H9 (cell line): ENCODE results near the gene RGL2. TPM values are rescaled to one million over a fixed set of nuclear protein-coding genes. Genes with fewer than 3 reads are reported as not detected.

Source experiments
- DNase-seq: peaks from one replicate; pipeline ENCODE4 v3.0.0-alpha.2; 2017
- H2AFZ ChIP-seq: one replicate; pipeline ENCODE4 v1.6.1; 2013; ENCODE audit warnings: mild to moderate bottlenecking, low read length, control low read depth, moderate library complexity
- H2AK5ac ChIP-seq: 2 replicates; pipeline ENCODE4 v1.6.1; 2013; ENCODE audit warnings: low read length, control low read depth, mixed read lengths; ENCODE audit not compliant: insufficient read length
- H2BK120ac ChIP-seq: one replicate; pipeline ENCODE4 v1.6.1; 2013; ENCODE audit warnings: low read depth, mild to moderate bottlenecking, low read length, control low read depth, inconsistent platforms; ENCODE audit not compliant: poor library complexity, severe bottlenecking
- H2BK12ac ChIP-seq: 2 replicates; pipeline ENCODE4 v1.6.1; 2013; ENCODE audit warnings: low read length, control low read depth, mixed read lengths, low read depth; ENCODE audit not compliant: insufficient read length
- H2BK15ac ChIP-seq: 2 replicates; pipeline ENCODE4 v1.6.1; 2013; ENCODE audit warnings: low read depth, low read length, control low read depth
- H2BK20ac ChIP-seq: one replicate; pipeline ENCODE4 v1.6.1; 2013; ENCODE audit warnings: low read depth, mild to moderate bottlenecking, low read length, control low read depth, inconsistent platforms; ENCODE audit not compliant: poor library complexity, severe bottlenecking
- H2BK5ac ChIP-seq: 2 replicates; pipeline ENCODE4 v1.6.1; 2013; ENCODE audit warnings: low read length, control low read depth, mixed read lengths; ENCODE audit not compliant: insufficient read length
- H3K14ac ChIP-seq: 2 replicates; pipeline ENCODE4 v1.6.1; 2013; ENCODE audit warnings: low read length, control low read depth; ENCODE audit not compliant: insufficient read depth
- H3K18ac ChIP-seq: 2 replicates; pipeline ENCODE4 v1.6.1; 2013; ENCODE audit warnings: low read depth, mild to moderate bottlenecking, mixed read lengths, low read length, control low read depth; ENCODE audit not compliant: insufficient read length
- H3K23ac ChIP-seq: 2 replicates; pipeline ENCODE4 v1.6.1; 2013; ENCODE audit warnings: low read length, control low read depth, mixed read lengths, low read depth; ENCODE audit not compliant: insufficient read length
- H3K23me2 ChIP-seq: 2 replicates; pipeline ENCODE4 v1.6.1; 2013; ENCODE audit warnings: low read depth, mild to moderate bottlenecking, mixed read lengths, low read length, control low read depth; ENCODE audit not compliant: insufficient read length, poor library complexity, severe bottlenecking
- H3K27ac ChIP-seq: 2 replicates; pipeline ENCODE4 v1.5.1; 2013; ENCODE audit warnings: low read length, control low read depth, mixed read lengths, low read depth; ENCODE audit not compliant: insufficient read length
- H3K27me3 ChIP-seq: 2 replicates; pipeline ENCODE4 v1.6.1; 2013; ENCODE audit warnings: low read length, control low read depth, inconsistent platforms; ENCODE audit not compliant: insufficient read depth
- H3K4ac ChIP-seq: 2 replicates; pipeline ENCODE4 v1.6.1; 2013; ENCODE audit warnings: low read depth, mild to moderate bottlenecking, control low read depth, inconsistent platforms, low read length, moderate library complexity
- H3K4me1 ChIP-seq: 2 replicates; pipeline ENCODE4 v1.6.1; 2013; ENCODE audit warnings: low read length, control low read depth, inconsistent platforms; ENCODE audit not compliant: insufficient read depth
- H3K4me2 ChIP-seq: 2 replicates; pipeline ENCODE4 v1.6.1; 2013; ENCODE audit warnings: low read length, control low read depth, mixed read lengths; ENCODE audit not compliant: insufficient read length, insufficient read depth
- H3K56ac ChIP-seq: 2 replicates; pipeline ENCODE4 v1.6.1; 2013; ENCODE audit warnings: low read depth, mild to moderate bottlenecking, mixed read lengths, low read length, control low read depth; ENCODE audit not compliant: insufficient read length
- H3K79me1 ChIP-seq: 2 replicates; pipeline ENCODE4 v1.6.1; 2013; ENCODE audit warnings: low read depth, mild to moderate bottlenecking, moderate library complexity, low read length, control low read depth, inconsistent platforms; ENCODE audit not compliant: insufficient read depth, poor library complexity, severe bottlenecking
- H3K79me2 ChIP-seq: 2 replicates; pipeline ENCODE4 v1.6.1; 2013; ENCODE audit warnings: low read length, control low read depth, inconsistent platforms; ENCODE audit not compliant: insufficient read depth
- H3K9ac ChIP-seq: 2 replicates; pipeline ENCODE4 v1.6.1; 2013; ENCODE audit warnings: low read length, control low read depth, mixed read lengths; ENCODE audit not compliant: insufficient read length; ENCODE audit errors: extremely low read depth
- H3K9me3 ChIP-seq: one replicate; pipeline ENCODE4 v1.6.1; 2013; ENCODE audit warnings: low read depth, low read length, inconsistent platforms; ENCODE audit not compliant: control insufficient read depth
- H3T11ph ChIP-seq: one replicate; pipeline ENCODE4 v1.6.1; 2013; ENCODE audit warnings: mild to moderate bottlenecking, low read length, control low read depth, inconsistent platforms
- H4K20me1 ChIP-seq: one replicate; pipeline ENCODE4 v1.6.1; 2013; ENCODE audit not compliant: control insufficient read depth, insufficient read length, insufficient read depth
- H4K5ac ChIP-seq: 2 replicates; pipeline ENCODE4 v1.6.1; 2013; ENCODE audit warnings: low read depth, mild to moderate bottlenecking, mixed read lengths, low read length, control low read depth; ENCODE audit not compliant: insufficient read length
- H4K8ac ChIP-seq: replicated peaks from 2 replicates; pipeline ENCODE4 v1.6.1; 2013; ENCODE audit warnings: low read length, control low read depth, mixed read lengths, low read depth; ENCODE audit not compliant: insufficient read length
- H4K91ac ChIP-seq: 2 replicates; pipeline ENCODE4 v1.6.1; 2013; ENCODE audit warnings: low read depth, mild to moderate bottlenecking, moderate library complexity, mixed read lengths, low read length, control low read depth; ENCODE audit not compliant: insufficient read length
- H3K27ac Mint-ChIP-seq, 3 experiments: 2 replicates in 2 of 3; 3 replicates in 1 of 3; pipeline ENCODE4 v1.8.0; 2020 to 2021; ENCODE audit warnings: mixed read lengths in 3 of 3, mild to moderate bottlenecking in 1 of 3, moderate library complexity in 1 of 3
- H3K27me3 Mint-ChIP-seq: 2 replicates; pipeline ENCODE4 v1.8.0; 2021; ENCODE audit warnings: low read depth, mild to moderate bottlenecking, moderate library complexity, mixed read lengths
- H3K36me3 Mint-ChIP-seq, 3 experiments: 2 replicates in 2 of 3; 3 replicates in 1 of 3; pipeline ENCODE4 v1.8.0; 2020 to 2021; ENCODE audit warnings: low read depth in 3 of 3, mixed read lengths in 3 of 3; ENCODE audit not compliant: insufficient read depth in 1 of 3
- H3K4me1 Mint-ChIP-seq, 2 experiments: 2 replicates each; pipeline ENCODE4 v1.8.0; 2020; ENCODE audit warnings: mixed read lengths in 2 of 2
- H3K4me3 Mint-ChIP-seq, 2 experiments: 2 replicates in 1 of 2; 3 replicates in 1 of 2; pipeline ENCODE4 v1.8.0; 2020 to 2021; ENCODE audit warnings: mild to moderate bottlenecking in 2 of 2, mixed read lengths in 2 of 2, moderate library complexity in 1 of 2
- H3K9me3 Mint-ChIP-seq, 2 experiments: 2 replicates in 1 of 2; 3 replicates in 1 of 2; pipeline ENCODE4 v1.8.0; 2020; ENCODE audit warnings: mild to moderate bottlenecking in 2 of 2, mixed read lengths in 2 of 2, moderate library complexity in 1 of 2
- CTCF ChIP-seq: fragments of 200-600 bp; sonication (generic); conservative IDR thresholded peaks from 3 replicates; pipeline ENCODE4 v1.8.0; 2021; ENCODE audit warnings: antibody characterized with exemption, mild to moderate bottlenecking
- WGBS: extraction: QIAGEN DNeasy Blood & Tissue Kit; methylation state at CpG from one replicate; pipeline ENCODE4 v1.1.7; 2013; ENCODE audit warnings: missing lambda C conversion rate, low lambda C conversion rate, mixed read lengths; ENCODE audit not compliant: insufficient read length; ENCODE audit errors: extremely low coverage; 5-methylcytosine and 5-hydroxymethylcytosine counted together
- total RNA-seq: library from RNA; stranded (reverse); gene quantifications from 2 replicates; pipeline ENCODE4 v1.2.1, GENCODE V29; 2021

Gene RGL2
- total RNA-seq, 1 experiment from 2014 or later, result 74.3 TPM

- no peak within 1 kb of the TSS for H4K91ac ChIP-seq
- H3K9me3 ChIP-seq, result no peaks in the 10 kb centered on the region
- peak within 1 kb of the TSS; percentile 99 for H3K9ac ChIP-seq
- peaks cover 30 to 46% of the 10 kb centered on the region in 2 experiments for H3K4me1 Mint-ChIP-seq
- H2BK12ac ChIP-seq, result peak within 1 kb of the TSS; percentile 66
- H2AFZ ChIP-seq, result peak within 1 kb of the TSS; percentile 91
- H4K20me1 ChIP-seq, result no peaks in the 10 kb centered on the region
- peak within 1 kb of the TSS; percentile 90 for H2BK5ac ChIP-seq
- H3K4ac ChIP-seq, result no peak within 1 kb of the TSS; the same call in 1 of the 2 replicates
- no peaks in the 10 kb centered on the region; the same call in 1 of the 2 replicates for H3K4me1 ChIP-seq
- no peak within 1 kb of the TSS for H2BK15ac ChIP-seq
- no peak for TF ChIP-seq CTCF
- no peak within 1 kb of the TSS for H3T11ph ChIP-seq
- H3K23ac ChIP-seq, result no peak within 1 kb of the TSS
- peak within 1 kb of the TSS; percentile 95; the same call in 1 of the 2 replicates for H3K14ac ChIP-seq
- H3K9me3 Mint-ChIP-seq, result no peaks in the 10 kb centered on the region; a peak in 1 of 5 replicates
- peak within 1 kb of the TSS; percentile 96 for H3K18ac ChIP-seq
- peaks cover 46 to 77% (median 77%) of the 10 kb centered on the region in 3 experiments for H3K36me3 Mint-ChIP-seq
- H3K4me3 Mint-ChIP-seq, result peak within 1 kb of the TSS; percentile 89 to 94
- H3K4me2 ChIP-seq, result peak within 1 kb of the TSS; percentile 86
- no peaks in the 10 kb centered on the region for H3K27me3 ChIP-seq
- no CpG with 5 or more reads among the region's 48 CpGs for WGBS
- peak within 1 kb of the TSS; percentile 0 for H2BK120ac ChIP-seq
- no peak within 1 kb of the TSS for H2BK20ac ChIP-seq
- peak within 1 kb of the TSS; percentile 23 for H4K5ac ChIP-seq
- H4K8ac ChIP-seq, result peak within 1 kb of the TSS; percentile 23
- peak within 1 kb of the TSS; percentile 99 to 100 (median 100) for H3K27ac Mint-ChIP-seq
- H3K23me2 ChIP-seq, result peaks cover 4% of the 10 kb centered on the region
- peaks cover 23% of the 10 kb centered on the region; the same call in 1 of the 2 replicates for H3K79me2 ChIP-seq
- DNase-seq, result peak; percentile 96
- no peak within 1 kb of the TSS for H2AK5ac ChIP-seq
- peak within 1 kb of the TSS; percentile 74 for H3K27ac ChIP-seq
- H3K79me1 ChIP-seq, result no peaks in the 10 kb centered on the region
- H3K56ac ChIP-seq, result peak within 1 kb of the TSS; percentile 31
- no peaks in the 10 kb centered on the region; the same call in 1 of the 2 replicates for H3K27me3 Mint-ChIP-seq
These were observed 27.1 kb downstream of the RGL2 start, which contains the start of the genes RPS18 and VPS52 for GRCh38 chr6:33271468-33272274. Gene RPS18, plus strand, starts transcription at chr6:33272075. Its CDS starts 45 bp downstream, at chr6:33272120. Gene VPS52, minus strand, starts transcription at chr6:33271876. Its CDS starts 201 bp downstream, at chr6:33271675.
